HCT116 (cell line): Measurements from ENCODE around the gene SND1. TPM values are rescaled to one million over a fixed set of nuclear protein-coding genes. Genes with fewer than 3 reads are reported as not detected.

Experiments used
- ATAC-seq: fragments of 200-7000 bp; cut with Tn5 transposase; 2 replicates; pipeline ENCODE4 v1.9.1; 2020; ENCODE audit warnings: mild to moderate bottlenecking, moderate library complexity
- BruUV-seq: library from RNA; stranded (reverse); fragments of 400-500 nt; replicated peaks from 2 replicates; lab custom pipeline; 2021; lab: Mats Ljungman, UMichigan
- CTCF ChIA-PET: fragments of 300-600 bp; sonication (Branson Sonifier 250); formaldehyde crosslinking; loops from one replicate; lab custom pipeline; 2021; ENCODE audit warnings: antibody characterized with exemption; lab: Charles Lee
- POLR2A ChIA-PET: fragments of 300-600, 350-600 bp; sonication (Branson Sonifier 250); formaldehyde crosslinking; loops from one replicate; lab custom pipeline; 2021; ENCODE audit warnings: antibody characterized with exemption; lab: Charles Lee
- RAD21 ChIA-PET, 2 experiments: fragments of 300-600 bp; sonication (Branson Sonifier 250); formaldehyde crosslinking; loops; one replicate each; lab custom pipeline; 2023; ENCODE audit warnings: low total read pairs in 2 of 2; ENCODE audit not compliant: uncharacterized antibody in 2 of 2, unreplicated experiment in 2 of 2, low non-redundant PET in 1 of 2; lab: Charles Lee
- DNase-seq: peaks from one replicate; pipeline ENCODE4 v3.0.0-alpha.2; 2010; ENCODE audit warnings: low read depth, low spot score
- H2AFZ ChIP-seq: fragments of 200-600 bp; shearing (Covaris generic), sonication (generic); 2 replicates; pipeline ENCODE4 v1.6.1; 2017; ENCODE audit warnings: low read depth, mixed run types, mixed read lengths, antibody characterized with exemption, low read length; ENCODE audit not compliant: poor library complexity, severe bottlenecking
- H3K27ac ChIP-seq: 2 replicates; pipeline ENCODE4 v1.5.1; 2012; ENCODE audit warnings: low read depth, low read length
- H3K27me3 ChIP-seq: fragments of 200-600 bp; sonication (generic); 2 replicates; pipeline ENCODE4 v1.6.1; 2016; ENCODE audit warnings: mixed run types, low read length, mixed read lengths; ENCODE audit not compliant: insufficient read depth
- H3K36me3 ChIP-seq, 2 experiments: fragments of 200-500 bp in 1 of 2; fragments of 200-600 bp in 1 of 2; sonication (Bioruptor generic) in 1 of 2; sonication (generic) in 1 of 2; 2 replicates each; pipeline versions ENCODE4 v1.5.1 to v1.6.1; 2014 to 2016; ENCODE audit warnings: low read length in 2 of 2, inconsistent platforms in 1 of 2, mixed read lengths in 1 of 2, mixed run types in 1 of 2; ENCODE audit not compliant: insufficient read depth in 2 of 2, control insufficient read depth in 1 of 2
- H3K4me1 ChIP-seq, 2 experiments: fragments of 200-600 bp in 1 of 2; sonication (generic) in 1 of 2; 2 replicates each; pipeline versions ENCODE4 v1.5.1 to v1.6.1; 2012 to 2017; ENCODE audit warnings: low read length in 2 of 2, inconsistent platforms in 1 of 2, mild to moderate bottlenecking in 1 of 2, mixed read lengths in 1 of 2, mixed run types in 1 of 2, moderate library complexity in 1 of 2; ENCODE audit not compliant: insufficient read depth in 2 of 2, control insufficient read depth in 1 of 2
- H3K4me2 ChIP-seq: fragments of 200-600 bp; sonication (generic); 2 replicates; pipeline ENCODE4 v1.6.1; 2017; ENCODE audit warnings: mixed run types, low read length, mixed read lengths
- H3K4me3 ChIP-seq, 2 experiments: fragments of 200-600 bp in 1 of 2; sonication (generic) in 1 of 2; replicated peaks in 1 of 2; 2 replicates each; pipeline ENCODE4 v1.5.1; 2011 to 2016; ENCODE audit warnings: low read length in 2 of 2, control low read depth in 1 of 2, low read depth in 1 of 2, mild to moderate bottlenecking in 1 of 2, mixed read lengths in 1 of 2, mixed run types in 1 of 2
- H3K79me2 ChIP-seq: fragments of 200-600 bp; sonication (generic); 2 replicates; pipeline ENCODE4 v1.6.1; 2017; ENCODE audit warnings: mild to moderate bottlenecking, mixed run types, low read length, moderate library complexity, mixed read lengths; ENCODE audit not compliant: insufficient read depth
- H3K9ac ChIP-seq: fragments of 200-600 bp; sonication (generic); 2 replicates; pipeline ENCODE4 v1.6.1; 2016; ENCODE audit warnings: low read length, mixed read lengths
- H3K9me2 ChIP-seq: fragments of 200-600 bp; sonication (generic), shearing (Covaris generic); 2 replicates; pipeline ENCODE4 v1.6.1; 2017; ENCODE audit warnings: mixed run types, mild to moderate bottlenecking, moderate library complexity; ENCODE audit not compliant: insufficient read depth
- H3K9me3 ChIP-seq, 2 experiments: fragments of 200-500 bp in 1 of 2; fragments of 200-600 bp in 1 of 2; sonication (Bioruptor generic) in 1 of 2; sonication (generic) in 1 of 2; 2 replicates each; pipeline ENCODE4 v1.6.1; 2014 to 2017; ENCODE audit warnings: low read length in 2 of 2, mixed read lengths in 2 of 2, inconsistent platforms in 1 of 2, low read depth in 1 of 2, mild to moderate bottlenecking in 1 of 2, mixed run types in 1 of 2, moderate library complexity in 1 of 2; ENCODE audit not compliant: control insufficient read depth in 1 of 2, insufficient read depth in 1 of 2
- H4K20me1 ChIP-seq: fragments of 200-600 bp; sonication (generic), shearing (Covaris generic); 2 replicates; pipeline ENCODE4 v1.6.1; 2017; ENCODE audit warnings: mixed run types, mild to moderate bottlenecking, moderate library complexity; ENCODE audit not compliant: insufficient read depth
- CBX3 ChIP-seq: IDR thresholded peaks from 2 replicates; pipeline ENCODE4 v1.6.1; 2012; ENCODE audit warnings: low read depth
- CEBPB ChIP-seq: IDR thresholded peaks from 2 replicates; pipeline ENCODE4 v1.6.1; 2012; ENCODE audit warnings: low read depth
- EGR1 ChIP-seq: IDR thresholded peaks from 2 replicates; pipeline ENCODE4 v1.6.1; 2012; ENCODE audit warnings: low read depth
- EZH2 ChIP-seq: fragments of 200-600 bp; sonication (generic); IDR thresholded peaks from 2 replicates; pipeline ENCODE4 v1.6.1; 2017; ENCODE audit warnings: antibody characterized with exemption, mixed run types
- EZH2phosphoT487 ChIP-seq: fragments of 200-600 bp; IDR thresholded peaks from 2 replicates; pipeline ENCODE4 v1.6.1; 2018; ENCODE audit warnings: antibody characterized with exemption, borderline replicate concordance
- FOSL1 ChIP-seq: IDR thresholded peaks from 2 replicates; pipeline ENCODE4 v1.6.1; 2012; ENCODE audit warnings: low read depth
- POLR2AphosphoS5 ChIP-seq: IDR thresholded peaks from 2 replicates; pipeline ENCODE4 v1.6.1; 2011; ENCODE audit warnings: mild to moderate bottlenecking, low read depth, low read length, moderate library complexity
- RAD21 ChIP-seq: IDR thresholded peaks from 2 replicates; pipeline ENCODE4 v1.6.1; 2012; ENCODE audit warnings: low read depth, mild to moderate bottlenecking
- SIN3A ChIP-seq: IDR thresholded peaks from 2 replicates; pipeline ENCODE4 v1.6.1; 2012; ENCODE audit warnings: low read depth
- TCF7L2 ChIP-seq: IDR thresholded peaks from 2 replicates; pipeline ENCODE4 v1.7.0; 2011; ENCODE audit warnings: borderline replicate concordance, inconsistent platforms; ENCODE audit not compliant: insufficient read depth, insufficient read length; ENCODE audit errors: extremely low read depth
- YY1 ChIP-seq: IDR thresholded peaks from 2 replicates; pipeline ENCODE4 v1.6.1; 2011; ENCODE audit warnings: low read length, low read depth, moderate library complexity, mild to moderate bottlenecking; ENCODE audit not compliant: insufficient replicate concordance; ENCODE audit errors: extremely low read depth
- intact Hi-C: fragments of 100-400 bp; cut with micrococcal nuclease; formaldehyde crosslinking; loops from 2 replicates; pipeline ENCODE4 v1.10.0; 2022
- total RNA-seq: library from RNA; stranded (reverse); gene quantifications from one replicate; pipeline ENCODE4 v1.2.1, GENCODE V29; 2021; ENCODE audit not compliant: unreplicated experiment
- TF ChIP-seq, protein P1 (sequence below), 3 experiments: fragments of 200-600 bp in 1 of 3; sonication (generic) in 1 of 3; IDR thresholded peaks in 2 of 3; conservative IDR thresholded peaks in 1 of 3; 2 replicates each; pipeline ENCODE4 v1.5.1; 2012 to 2017; ENCODE audit warnings: low read depth in 2 of 3, low read length in 2 of 3, antibody characterized with exemption in 1 of 3, borderline replicate concordance in 1 of 3, control low read depth in 1 of 3, mild to moderate bottlenecking in 1 of 3, mixed read lengths in 1 of 3, mixed run types in 1 of 3, moderate library complexity in 1 of 3; ENCODE audit not compliant: insufficient read depth in 1 of 3
- TF ChIP-seq, protein P2 (sequence below): IDR thresholded peaks from 2 replicates; pipeline ENCODE4 v1.6.1; 2011; ENCODE audit warnings: mild to moderate bottlenecking, low read length, moderate library complexity; ENCODE audit not compliant: insufficient replicate concordance; ENCODE audit errors: extremely low read depth
- TF ChIP-seq, protein P3 (sequence below): IDR thresholded peaks from 2 replicates; pipeline ENCODE4 v1.6.1; 2012

Gene SND1
- total RNA-seq, 1 experiment from 2014 or later = 169 TPM

- no peaks in the 10 kb centered on the region for H4K20me1 ChIP-seq
- no TSS peak for BruUV-seq
- H3K4me3 ChIP-seq = no peak within 1 kb of the TSS
- TF ChIP-seq EZH2 (no peak), TCF7L2 (no peak), YY1 (no peak), CBX3 (no peak), EGR1 (no peak), RAD21 (no peak), EZH2phosphoT487 (no peak), POLR2AphosphoS5 (no peak), CEBPB (no peak), SIN3A (no peak), FOSL1 (no peak)
- TF ChIP-seq, protein P1, sequence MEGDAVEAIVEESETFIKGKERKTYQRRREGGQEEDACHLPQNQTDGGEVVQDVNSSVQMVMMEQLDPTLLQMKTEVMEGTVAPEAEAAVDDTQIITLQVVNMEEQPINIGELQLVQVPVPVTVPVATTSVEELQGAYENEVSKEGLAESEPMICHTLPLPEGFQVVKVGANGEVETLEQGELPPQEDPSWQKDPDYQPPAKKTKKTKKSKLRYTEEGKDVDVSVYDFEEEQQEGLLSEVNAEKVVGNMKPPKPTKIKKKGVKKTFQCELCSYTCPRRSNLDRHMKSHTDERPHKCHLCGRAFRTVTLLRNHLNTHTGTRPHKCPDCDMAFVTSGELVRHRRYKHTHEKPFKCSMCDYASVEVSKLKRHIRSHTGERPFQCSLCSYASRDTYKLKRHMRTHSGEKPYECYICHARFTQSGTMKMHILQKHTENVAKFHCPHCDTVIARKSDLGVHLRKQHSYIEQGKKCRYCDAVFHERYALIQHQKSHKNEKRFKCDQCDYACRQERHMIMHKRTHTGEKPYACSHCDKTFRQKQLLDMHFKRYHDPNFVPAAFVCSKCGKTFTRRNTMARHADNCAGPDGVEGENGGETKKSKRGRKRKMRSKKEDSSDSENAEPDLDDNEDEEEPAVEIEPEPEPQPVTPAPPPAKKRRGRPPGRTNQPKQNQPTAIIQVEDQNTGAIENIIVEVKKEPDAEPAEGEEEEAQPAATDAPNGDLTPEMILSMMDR (IDR thresholded peaks at IDR 0.05 in 2 of 3, conservative IDR thresholded peaks at IDR 0.05 in 1 of 3; ENCODE audit: borderline replicate concordance in 1 of 3, insufficient read depth in 1 of 3, low read depth in 2 of 3, low read length in 2 of 3) = no peak
- TF ChIP-seq, protein P2, sequence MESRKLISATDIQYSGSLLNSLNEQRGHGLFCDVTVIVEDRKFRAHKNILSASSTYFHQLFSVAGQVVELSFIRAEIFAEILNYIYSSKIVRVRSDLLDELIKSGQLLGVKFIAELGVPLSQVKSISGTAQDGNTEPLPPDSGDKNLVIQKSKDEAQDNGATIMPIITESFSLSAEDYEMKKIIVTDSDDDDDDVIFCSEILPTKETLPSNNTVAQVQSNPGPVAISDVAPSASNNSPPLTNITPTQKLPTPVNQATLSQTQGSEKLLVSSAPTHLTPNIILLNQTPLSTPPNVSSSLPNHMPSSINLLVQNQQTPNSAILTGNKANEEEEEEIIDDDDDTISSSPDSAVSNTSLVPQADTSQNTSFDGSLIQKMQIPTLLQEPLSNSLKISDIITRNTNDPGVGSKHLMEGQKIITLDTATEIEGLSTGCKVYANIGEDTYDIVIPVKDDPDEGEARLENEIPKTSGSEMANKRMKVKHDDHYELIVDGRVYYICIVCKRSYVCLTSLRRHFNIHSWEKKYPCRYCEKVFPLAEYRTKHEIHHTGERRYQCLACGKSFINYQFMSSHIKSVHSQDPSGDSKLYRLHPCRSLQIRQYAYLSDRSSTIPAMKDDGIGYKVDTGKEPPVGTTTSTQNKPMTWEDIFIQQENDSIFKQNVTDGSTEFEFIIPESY = no peak
- TF ChIP-seq, protein P3, sequence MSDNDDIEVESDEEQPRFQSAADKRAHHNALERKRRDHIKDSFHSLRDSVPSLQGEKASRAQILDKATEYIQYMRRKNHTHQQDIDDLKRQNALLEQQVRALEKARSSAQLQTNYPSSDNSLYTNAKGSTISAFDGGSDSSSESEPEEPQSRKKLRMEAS = no peak
- TF ChIP-seq, all 23 proteins: peak for 0
- no peaks in the 10 kb centered on the region for H3K36me3 ChIP-seq
- H3K79me2 ChIP-seq = no peaks in the 10 kb centered on the region
- no peaks in the 10 kb centered on the region for H3K27me3 ChIP-seq
- CTCF ChIA-PET = interaction anchor here (1.7 kb wide), 1 partner anchor 11 kb away, joined by 4 read pairs; no protein-coding TSS in a partner anchor
- ATAC-seq = no peak
- H3K4me1 ChIP-seq = no peaks in the 10 kb centered on the region
- H3K9me3 ChIP-seq = no peaks in the 10 kb centered on the region
- RAD21 ChIA-PET = no interaction called here
- H2AFZ ChIP-seq = no peak within 1 kb of the TSS
- no peak within 1 kb of the TSS for H3K4me2 ChIP-seq
- POLR2A ChIA-PET = no interaction called here
- DNase-seq = no peak
- intact Hi-C loops = no loop called here
- H3K27ac ChIP-seq = no peak within 1 kb of the TSS
- H3K9ac ChIP-seq = no peak within 1 kb of the TSS
- no peaks in the 10 kb centered on the region for H3K9me2 ChIP-seq
These were observed 378.9 kb downstream of the SND1 start, which contains the start of gene LRRC4 for GRCh38 chr7:128030654-128031611. TSS of gene LRRC4 (minus strand) at chr7:128031437. CDS start at chr7:128030640, 797 bp downstream.
